ENCODE results near the gene VOPP1.

The VOPP1 gene

GRCh38 chr7:55427342-55427741 lies 145.0 kb downstream of the VOPP1 start:
- DNase-seq, result no peak

GRCh38 chr7:55426676-55427075 lies 145.6 kb downstream of the VOPP1 start:
- DNase-seq, result no peak

- no peak for DNase-seq
These were observed 147.1 kb downstream of the VOPP1 start for GRCh38 chr7:55425141-55425752.

- DNase-seq, result no peak
These were observed 148.4 kb downstream of the VOPP1 start for GRCh38 chr7:55423891-55424290.

- DNase-seq, result no peak
These were observed 149.0 kb downstream of the VOPP1 start for GRCh38 chr7:55423277-55423711.

All from femur (tissue), 1 donor.